SK-N-SH treated with all-trans-retinoic acid at 6 μM for 48 hours (cell line): ENCODE results near the gene NTN1.

Experiments
- ATAC-seq: fragments of 200-7000 bp; cut with Tn5 transposase; 3 replicates; pipeline ENCODE4 v1.9.1; 2020; ENCODE audit warnings: mild to moderate bottlenecking, moderate library complexity
- ARNTL ChIP-seq: fragments of 450-650 bp; formaldehyde crosslinking; IDR thresholded peaks from 2 replicates; pipeline ENCODE4 v1.5.0; 2020; ENCODE audit warnings: low read depth, mild to moderate bottlenecking, moderate library complexity, borderline replicate concordance
- BACH2 ChIP-seq: fragments of 250-450 bp; sonication (Bioruptor Pico); IDR thresholded peaks from 2 replicates; pipeline ENCODE4 v1.9.0; 2021; ENCODE audit warnings: mild to moderate bottlenecking, borderline replicate concordance
- CSDC2 ChIP-seq: fragments of 250-450 bp; sonication (Bioruptor Pico); IDR thresholded peaks from 2 replicates; pipeline ENCODE4 v1.5.0; 2020; ENCODE audit warnings: mild to moderate bottlenecking, moderate library complexity
- CSRNP3 ChIP-seq: fragments of 250-450 bp; sonication (Bioruptor Pico); IDR thresholded peaks from 2 replicates; pipeline ENCODE4 v1.5.1; 2021; ENCODE audit warnings: mild to moderate bottlenecking, moderate library complexity
- GLIS3 ChIP-seq: fragments of 250-450 bp; sonication (Bioruptor Pico); IDR thresholded peaks from 2 replicates; pipeline ENCODE4 v1.5.0; 2020; ENCODE audit warnings: mild to moderate bottlenecking, moderate library complexity
- ISL1 ChIP-seq: fragments of 250-450 bp; sonication (Bioruptor Pico); IDR thresholded peaks from 2 replicates; pipeline ENCODE4 v2.1.2; 2022; ENCODE audit warnings: mild to moderate bottlenecking, moderate library complexity
- OSR1 ChIP-seq: fragments of 250-450 bp; sonication (Bioruptor Pico); IDR thresholded peaks from 2 replicates; pipeline ENCODE4 v1.8.0; 2022; ENCODE audit warnings: moderate library complexity, mild to moderate bottlenecking, inconsistent platforms
- POU6F1 ChIP-seq: fragments of 250-450 bp; sonication (Bioruptor Pico); IDR thresholded peaks from 2 replicates; pipeline ENCODE4 v1.8.0; 2021; ENCODE audit warnings: low read depth, mild to moderate bottlenecking, moderate library complexity, borderline replicate concordance
- PPARA ChIP-seq: fragments of 250-450 bp; sonication (Bioruptor Pico); IDR thresholded peaks from 2 replicates; pipeline ENCODE4 v1.5.0; 2020; ENCODE audit warnings: mild to moderate bottlenecking, borderline replicate concordance
- SNAI2 ChIP-seq: fragments of 250-450 bp; sonication (Bioruptor Pico); IDR thresholded peaks from 2 replicates; pipeline ENCODE4 v1.5.0; 2020; ENCODE audit warnings: mild to moderate bottlenecking, moderate library complexity
- TCF4 ChIP-seq: fragments of 250-450 bp; sonication (Bioruptor Pico); IDR thresholded peaks from 2 replicates; pipeline ENCODE4 v1.8.0; 2021; ENCODE audit warnings: mild to moderate bottlenecking, moderate library complexity, borderline replicate concordance
- TOX ChIP-seq: fragments of 250-450 bp; sonication (Bioruptor Pico); IDR thresholded peaks from 2 replicates; pipeline ENCODE4 v1.8.0; 2021; ENCODE audit warnings: mild to moderate bottlenecking, moderate library complexity, borderline replicate concordance
- ZC3H10 ChIP-seq: fragments of 250-450 bp; sonication (Bioruptor Pico); IDR thresholded peaks from 2 replicates; pipeline ENCODE4 v1.5.1; 2021; ENCODE audit warnings: mild to moderate bottlenecking, moderate library complexity
- ZFP3 ChIP-seq: fragments of 250-450 bp; sonication (Bioruptor Pico); IDR thresholded peaks from 2 replicates; pipeline ENCODE4 v1.5.0; 2020; ENCODE audit warnings: mild to moderate bottlenecking, moderate library complexity
- ZNF565 ChIP-seq: fragments of 450-650 bp; formaldehyde crosslinking; conservative IDR thresholded peaks from 2 replicates; pipeline ENCODE4 v1.5.0; 2020; ENCODE audit warnings: low read depth, mild to moderate bottlenecking, moderate library complexity
- ZNF8 ChIP-seq: fragments of 450-650 bp; formaldehyde crosslinking; IDR thresholded peaks from 2 replicates; pipeline ENCODE4 v1.5.0; 2020; ENCODE audit warnings: mild to moderate bottlenecking, moderate library complexity
- TF ChIP-seq, protein P1 (sequence below): fragments of 250-450 bp; sonication (Bioruptor Pico); IDR thresholded peaks from 2 replicates; pipeline ENCODE4 v1.5.1; 2020; ENCODE audit warnings: low read depth, mild to moderate bottlenecking, moderate library complexity
- TF ChIP-seq, protein P2 (sequence below): fragments of 250-450 bp; sonication (Bioruptor Pico); IDR thresholded peaks from 2 replicates; pipeline ENCODE4 v1.8.0; 2020; ENCODE audit warnings: mild to moderate bottlenecking, moderate library complexity, borderline replicate concordance

Gene NTN1

DNA sequence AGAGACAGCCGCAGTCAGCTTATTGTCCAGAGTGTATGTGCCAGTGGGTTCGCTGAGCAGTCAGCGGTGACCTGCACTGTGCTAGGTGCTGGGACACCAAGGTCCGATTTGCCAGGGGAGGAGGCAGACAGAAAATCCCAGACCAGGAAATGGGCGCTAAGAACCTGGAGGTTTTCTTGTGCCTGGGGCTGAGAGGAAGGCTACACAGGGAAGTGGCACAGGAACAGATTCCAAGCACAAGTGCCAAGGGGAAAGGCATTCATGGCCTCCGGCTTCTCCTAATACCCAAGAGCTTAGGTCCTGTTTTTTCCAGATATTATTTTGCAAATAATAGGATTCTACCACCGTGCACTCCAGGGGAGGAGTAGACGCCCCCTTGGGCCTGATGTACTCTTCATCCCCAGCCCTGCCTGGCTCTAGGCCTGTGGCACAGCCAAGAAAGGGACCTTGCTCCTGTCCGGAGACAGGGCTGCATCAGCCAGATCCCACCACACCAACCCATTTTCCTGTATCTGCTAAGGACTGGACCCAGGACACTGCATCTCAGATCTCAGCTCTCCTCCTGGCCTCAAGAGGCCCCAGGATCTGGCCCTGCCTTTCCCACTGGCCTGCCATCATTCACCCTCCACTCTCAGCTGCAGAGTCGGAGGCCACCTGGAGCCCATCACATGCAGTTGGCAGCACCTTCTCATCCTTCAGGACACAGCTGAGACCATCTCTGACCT, 187.2 kb downstream of the NTN1 start:
- TF ChIP-seq ZNF565 (CRISPR knock-in tag) (no peak), ZC3H10 (no peak), POU6F1 (no peak), PPARA (CRISPR knock-in tag) (no peak), ZNF8 (no peak), GLIS3 (no peak), TOX (no peak), SNAI2 (CRISPR knock-in tag) (no peak), ARNTL (no peak), OSR1 (CRISPR knock-in tag) (no peak)
- TF ChIP-seq, protein P1, sequence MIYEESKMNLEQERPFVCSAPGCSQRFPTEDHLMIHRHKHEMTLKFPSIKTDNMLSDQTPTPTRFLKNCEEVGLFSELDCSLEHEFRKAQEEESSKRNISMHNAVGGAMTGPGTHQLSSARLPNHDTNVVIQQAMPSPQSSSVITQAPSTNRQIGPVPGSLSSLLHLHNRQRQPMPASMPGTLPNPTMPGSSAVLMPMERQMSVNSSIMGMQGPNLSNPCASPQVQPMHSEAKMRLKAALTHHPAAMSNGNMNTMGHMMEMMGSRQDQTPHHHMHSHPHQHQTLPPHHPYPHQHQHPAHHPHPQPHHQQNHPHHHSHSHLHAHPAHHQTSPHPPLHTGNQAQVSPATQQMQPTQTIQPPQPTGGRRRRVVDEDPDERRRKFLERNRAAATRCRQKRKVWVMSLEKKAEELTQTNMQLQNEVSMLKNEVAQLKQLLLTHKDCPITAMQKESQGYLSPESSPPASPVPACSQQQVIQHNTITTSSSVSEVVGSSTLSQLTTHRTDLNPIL (CRISPR knock-in tag) = no peak
- ATAC-seq = no peak

- no peak for TF ChIP-seq ZNF8
- no peak for TF ChIP-seq PPARA (CRISPR knock-in tag)
- no peak for TF ChIP-seq ZFP3 (CRISPR knock-in tag)
- TF ChIP-seq BACH2 (CRISPR knock-in tag) = no peak
- no peak for TF ChIP-seq POU6F1
- TF ChIP-seq, protein P2, sequence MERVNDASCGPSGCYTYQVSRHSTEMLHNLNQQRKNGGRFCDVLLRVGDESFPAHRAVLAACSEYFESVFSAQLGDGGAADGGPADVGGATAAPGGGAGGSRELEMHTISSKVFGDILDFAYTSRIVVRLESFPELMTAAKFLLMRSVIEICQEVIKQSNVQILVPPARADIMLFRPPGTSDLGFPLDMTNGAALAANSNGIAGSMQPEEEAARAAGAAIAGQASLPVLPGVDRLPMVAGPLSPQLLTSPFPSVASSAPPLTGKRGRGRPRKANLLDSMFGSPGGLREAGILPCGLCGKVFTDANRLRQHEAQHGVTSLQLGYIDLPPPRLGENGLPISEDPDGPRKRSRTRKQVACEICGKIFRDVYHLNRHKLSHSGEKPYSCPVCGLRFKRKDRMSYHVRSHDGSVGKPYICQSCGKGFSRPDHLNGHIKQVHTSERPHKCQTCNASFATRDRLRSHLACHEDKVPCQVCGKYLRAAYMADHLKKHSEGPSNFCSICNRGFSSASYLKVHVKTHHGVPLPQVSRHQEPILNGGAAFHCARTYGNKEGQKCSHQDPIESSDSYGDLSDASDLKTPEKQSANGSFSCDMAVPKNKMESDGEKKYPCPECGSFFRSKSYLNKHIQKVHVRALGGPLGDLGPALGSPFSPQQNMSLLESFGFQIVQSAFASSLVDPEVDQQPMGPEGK (CRISPR knock-in tag) = no peak
- TF ChIP-seq, all 23 proteins: peak for 0
- no peak for ATAC-seq
These were observed 188.0 kb downstream of the NTN1 start for GRCh38 chr17:9209347-9209746.

- TF ChIP-seq OSR1 (CRISPR knock-in tag) (no peak), TCF4 (CRISPR knock-in tag) (no peak), ZFP3 (CRISPR knock-in tag) (no peak), CSRNP3 (CRISPR knock-in tag) (no peak)
- ATAC-seq = no peak
These were observed 188.6 kb downstream of the NTN1 start for GRCh38 chr17:9209781-9210370.

DNA sequence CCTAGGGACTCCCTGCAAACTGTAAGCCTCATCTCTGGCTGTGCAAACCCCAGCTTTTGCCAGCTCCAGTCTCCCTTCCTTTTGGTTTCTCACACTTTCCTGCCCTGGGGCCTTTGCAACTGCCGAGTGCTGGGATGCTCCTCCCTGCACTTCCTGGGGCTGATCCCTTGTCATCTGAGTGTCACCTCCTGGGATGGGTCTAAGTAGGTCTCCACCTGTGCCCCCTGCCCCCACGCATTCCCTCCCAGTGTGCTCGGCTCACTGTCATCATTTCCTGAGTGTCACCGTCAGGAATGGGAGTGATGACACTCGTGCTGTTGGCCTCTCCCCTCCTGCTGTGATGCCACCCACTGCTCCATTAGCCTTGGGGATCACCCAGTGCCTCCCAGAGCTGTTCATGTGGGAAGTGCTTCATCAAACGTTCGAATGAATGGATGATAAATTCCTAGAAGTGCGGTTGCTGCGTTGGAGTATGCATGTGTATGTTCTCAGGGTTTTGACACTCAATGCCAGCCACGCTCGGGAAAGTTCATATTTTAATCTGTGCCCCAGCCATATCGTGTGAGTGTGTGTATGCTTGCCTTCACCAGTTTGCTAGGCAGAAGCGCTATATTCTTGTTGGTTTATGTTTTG, 189.9 kb downstream of the NTN1 start:
- ATAC-seq = no peak
- TF ChIP-seq ARNTL (no peak), GLIS3 (no peak), PPARA (CRISPR knock-in tag) (no peak), CSDC2 (CRISPR knock-in tag) (no peak), ISL1 (CRISPR knock-in tag) (no peak), ZFP3 (CRISPR knock-in tag) (no peak), ZNF8 (no peak), POU6F1 (no peak), CSRNP3 (CRISPR knock-in tag) (no peak)
- TF ChIP-seq, protein P2 (CRISPR knock-in tag) = no peak
- TF ChIP-seq, protein P1 (CRISPR knock-in tag) = no peak
